ENCODE measurements around the gene WRAP73. TPM values are rescaled to one million over a fixed set of nuclear protein-coding genes. Genes with fewer than 3 reads are reported as not detected.

The WRAP73 gene
- total RNA-seq, 1 experiment from 2014 or later, result 51.4 TPM

DNA sequence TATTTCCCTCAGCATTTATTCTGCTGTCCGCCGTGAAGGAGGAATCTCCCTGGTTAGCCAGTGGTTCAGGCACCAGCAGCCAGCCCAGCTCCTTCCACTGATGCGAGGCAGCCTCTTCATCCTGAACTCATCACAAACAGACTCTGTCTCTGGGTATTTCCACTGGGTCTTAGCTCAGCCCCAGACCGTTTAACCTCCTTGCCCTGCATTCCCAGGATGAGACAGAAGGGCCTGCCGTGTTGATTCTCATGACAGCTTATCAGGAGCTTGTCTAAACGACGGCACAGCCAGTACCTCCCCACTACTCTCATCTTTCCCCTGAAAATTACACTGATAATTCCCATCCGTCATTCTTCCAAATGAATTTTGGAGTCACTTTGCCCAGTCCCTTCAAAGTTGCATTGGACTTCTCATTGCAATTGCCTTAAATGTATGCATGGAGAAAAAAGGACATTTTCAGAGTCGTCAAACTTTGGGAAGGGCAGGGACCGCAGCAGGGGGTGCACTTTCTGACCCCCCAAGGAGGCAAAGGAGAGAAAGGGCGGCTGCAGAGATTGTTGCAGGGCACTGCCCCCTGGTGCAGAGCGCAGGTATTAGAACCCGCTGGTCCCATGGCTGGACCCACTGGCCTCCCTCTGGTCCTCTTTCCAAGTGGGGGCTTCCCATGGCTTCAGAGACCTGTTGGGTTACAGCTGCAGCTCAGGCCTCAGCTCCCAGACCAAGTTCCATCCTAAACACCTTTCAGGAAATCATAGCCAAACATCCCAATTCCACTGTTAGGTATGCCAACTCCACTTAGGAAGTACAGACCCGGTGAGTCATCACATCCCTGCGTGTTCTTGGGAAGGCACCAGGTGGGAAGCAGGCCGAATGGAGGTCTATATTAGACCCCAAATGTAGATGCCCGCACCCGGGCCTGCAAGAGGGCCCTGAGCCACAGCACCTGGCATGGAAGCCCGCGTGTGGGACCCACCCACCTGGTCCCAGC, 34.9 kb downstream of the WRAP73 start:
- no peaks in the 10 kb centered on the region for H3K27me3 ChIP-seq (ENCODE audit: insufficient read depth, low read length)
- DNase-seq (ENCODE audit: low read depth, low spot score), result no peak
- H2AFZ ChIP-seq (ENCODE audit: low read depth, low read length, poor library complexity, severe bottlenecking), result no peak overlapping the region
- RAD21 ChIA-PET (ENCODE audit: low non-redundant PET in 1 of 2, low total read pairs in 2 of 2, uncharacterized antibody in 2 of 2, unreplicated experiment in 2 of 2), result interaction anchor here (1.1 to 1.2 kb wide), 3 partner anchors 26 to 162 kb away, joined by 3 read pairs; no protein-coding TSS in a partner anchor
- no peak overlapping the region for H3K27ac ChIP-seq (ENCODE audit: low read depth, low read length)
- H4K20me1 ChIP-seq (ENCODE audit: insufficient read depth), result no peaks in the 10 kb centered on the region
- no peak overlapping the region for H3K9ac ChIP-seq (ENCODE audit: low read length)
- POLR2A ChIA-PET, result no interaction called here
- peaks cover 37 to 58% of the 10 kb centered on the region in 2 experiments for H3K4me1 ChIP-seq (ENCODE audit: control insufficient read depth in 1 of 2, insufficient read depth in 2 of 2, low read length in 2 of 2)
- no TSS peak for BruUV-seq (replicated peaks)
- no peak overlapping the region for H3K4me3 ChIP-seq (replicated peaks in 1 of 2; ENCODE audit: low read depth in 1 of 2, low read length in 2 of 2)
- TF ChIP-seq ATF3 (IDR thresholded peaks at IDR 0.05) (no peak), CTCF (IDR thresholded peaks at IDR 0.05 in 2 of 3, conservative IDR thresholded peaks at IDR 0.05 in 1 of 3; ENCODE audit: borderline replicate concordance in 1 of 3, insufficient read depth in 1 of 3, low read depth in 2 of 3, low read length in 2 of 3) (peak in 2 of 3 experiments; percentile 85 to 91; a peak in 4 of 6 replicates)
- no peaks in the 10 kb centered on the region for H3K79me2 ChIP-seq (ENCODE audit: insufficient read depth, low read length)
- H3K4me2 ChIP-seq (ENCODE audit: low read length), result 0 out of 2 replicates have a peak overlapping the region, but pooled peaks have one; percentile 4
- ATAC-seq, result peak; percentile 23
- H3K9me3 ChIP-seq (ENCODE audit: control insufficient read depth in 1 of 2, insufficient read depth in 1 of 2, low read depth in 1 of 2, low read length in 2 of 2), result no peaks in the 10 kb centered on the region
- no peaks in the 10 kb centered on the region for H3K36me3 ChIP-seq (ENCODE audit: control insufficient read depth in 1 of 2, insufficient read depth in 2 of 2, low read length in 2 of 2)
- CTCF ChIA-PET, result interaction anchor here (1.0 kb wide), 2 partner anchors 26 to 50 kb away, joined by 4 to 6 read pairs; no protein-coding TSS in a partner anchor
- H3K9me2 ChIP-seq (ENCODE audit: insufficient read depth), result no peaks in the 10 kb centered on the region
- intact Hi-C loops (cut with micrococcal nuclease), result loop anchor here (1.0 kb wide), 2 partner anchors 50 to 124 kb away; no protein-coding TSS in a partner anchor

GRCh38 chr1:3612123-3612522, 37.8 kb downstream of the WRAP73 start:
- ATAC-seq, result peak; percentile 2; the same call in 1 of the 2 replicates
- H3K4me3 ChIP-seq (replicated peaks in 1 of 2; ENCODE audit: low read depth in 1 of 2, low read length in 2 of 2), result peak overlapping the region; percentile 35 to 58
- RAD21 ChIA-PET (ENCODE audit: low non-redundant PET in 1 of 2, low total read pairs in 2 of 2, uncharacterized antibody in 2 of 2, unreplicated experiment in 2 of 2), result no interaction called here

More at GRCh38 chr1:3612123-3612522, 37.8 kb downstream of the WRAP73 start:
- no peaks in the 10 kb centered on the region for H4K20me1 ChIP-seq (ENCODE audit: insufficient read depth)
- no peaks in the 10 kb centered on the region for H3K9me2 ChIP-seq (ENCODE audit: insufficient read depth)
- no TSS peak for BruUV-seq (replicated peaks)
- no peak overlapping the region for H2AFZ ChIP-seq (ENCODE audit: low read depth, low read length, poor library complexity, severe bottlenecking)
- peak overlapping the region; percentile 98 for H3K4me2 ChIP-seq (ENCODE audit: low read length)
- H3K27me3 ChIP-seq (ENCODE audit: insufficient read depth, low read length), result no peaks in the 10 kb centered on the region
- intact Hi-C loops (cut with micrococcal nuclease), result no loop called here
- TF ChIP-seq ELF1 (IDR thresholded peaks at IDR 0.05; ENCODE audit: borderline replicate concordance, low read depth), result no peak
- peak in 1 of 3 experiments; percentile 26; a peak in 1 of 6 replicates for TF ChIP-seq CTCF (IDR thresholded peaks at IDR 0.05 in 2 of 3, conservative IDR thresholded peaks at IDR 0.05 in 1 of 3; ENCODE audit: borderline replicate concordance in 1 of 3, insufficient read depth in 1 of 3, low read depth in 2 of 3, low read length in 2 of 3)
- TF ChIP-seq ZFX (IDR thresholded peaks at IDR 0.05), result no peak
- no peak for TF ChIP-seq ATF3 (IDR thresholded peaks at IDR 0.05)
- no peak for TF ChIP-seq SIN3A (IDR thresholded peaks at IDR 0.05; ENCODE audit: low read depth)
- no peak for TF ChIP-seq TCF7L2 (IDR thresholded peaks at IDR 0.05; ENCODE audit: borderline replicate concordance, extremely low read depth, insufficient read depth, insufficient read length)
- POLR2A ChIA-PET, result no interaction called here
- H3K4me1 ChIP-seq (ENCODE audit: control insufficient read depth in 1 of 2, insufficient read depth in 2 of 2, low read length in 2 of 2), result peaks cover 39 to 53% of the 10 kb centered on the region in 2 experiments
- no peaks in the 10 kb centered on the region for H3K79me2 ChIP-seq (ENCODE audit: insufficient read depth, low read length)
- H3K27ac ChIP-seq (ENCODE audit: low read depth, low read length), result peak overlapping the region; percentile 52; the same call in 1 of the 2 replicates
- H3K36me3 ChIP-seq (ENCODE audit: control insufficient read depth in 1 of 2, insufficient read depth in 2 of 2, low read length in 2 of 2), result no peaks in the 10 kb centered on the region
- no peaks in the 10 kb centered on the region for H3K9me3 ChIP-seq (ENCODE audit: control insufficient read depth in 1 of 2, insufficient read depth in 1 of 2, low read depth in 1 of 2, low read length in 2 of 2)
- H3K9ac ChIP-seq (ENCODE audit: low read length), result peak overlapping the region; percentile 61
- no peak for DNase-seq (ENCODE audit: low read depth, low spot score)
- CTCF ChIA-PET, result no interaction called here
